ENCODE results near the gene SOCS6. TPM values are rescaled to one million over a fixed set of nuclear protein-coding genes. Genes with fewer than 3 reads are reported as not detected.

Gene SOCS6
- total and polyA plus RNA-seq, 4 donors = 5.5 to 30.1 (median 8.7) TPM

DNA sequence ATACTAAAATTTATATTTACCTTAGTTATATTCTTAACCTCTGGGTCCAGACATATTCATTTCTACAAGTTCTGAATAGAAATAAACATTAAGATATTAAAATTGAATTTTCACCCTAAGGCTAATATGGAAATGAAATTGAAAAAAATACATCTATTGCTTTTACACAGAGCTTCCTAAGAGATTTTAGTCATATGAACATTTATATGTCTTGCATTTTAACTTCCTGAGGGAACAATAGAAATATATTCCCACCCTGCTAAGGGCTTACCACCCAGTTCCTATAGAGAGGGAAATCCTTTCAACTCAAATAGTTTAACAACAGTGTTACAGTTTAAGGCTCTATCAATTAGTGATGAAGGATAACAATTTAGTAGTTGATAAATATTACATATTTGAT is 60.5 kb downstream of the SOCS6 start (continued):
- no peak for TF ChIP-seq JUND (IDR thresholded peaks at IDR 0.05)

DNA sequence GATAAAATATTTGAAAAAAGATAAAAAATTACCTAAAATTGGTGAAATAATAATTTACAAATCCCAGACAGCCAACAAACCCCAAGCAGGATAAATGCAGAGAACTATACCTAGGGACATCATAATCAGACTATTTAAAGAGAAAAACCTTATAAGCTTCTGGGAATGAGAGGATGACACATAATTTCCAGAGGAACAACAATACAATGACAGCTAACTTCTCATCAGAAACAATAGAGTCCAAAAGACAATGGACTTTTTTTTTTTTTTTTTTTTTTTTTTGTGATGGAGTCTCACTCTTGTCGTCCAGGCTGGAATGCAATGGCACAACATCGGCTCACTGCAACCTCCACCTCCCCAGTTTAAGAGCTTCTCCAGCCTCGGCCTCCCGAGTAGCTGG is 65.2 kb downstream of the SOCS6 start:
- no peak for DNase-seq (ENCODE audit: low spot score)
- Histone ChIP-seq H3K36me3 (ENCODE audit: control insufficient read depth in 4 of 4, insufficient read depth in 3 of 4, low read depth in 1 of 4, low read length in 3 of 4) (peaks cover 0 to 9% (median 5%) of the 10 kb centered on the region in 4 donors), H3K27ac (ENCODE audit: low read depth in 1 of 2, low read length in 2 of 2) (no peak overlapping the region), H3K4me1 (ENCODE audit: control insufficient read depth in 4 of 4, insufficient read depth in 4 of 4, low read length in 3 of 4) (no peaks in the 10 kb centered on the region), H3K9me3 (ENCODE audit: control insufficient read depth in 4 of 4, low read length in 3 of 4) (peaks cover 0 to 5% (median 0%) of the 10 kb centered on the region in 4 donors), H3K4me3 (ENCODE audit: low read depth in 1 of 3, low read length in 3 of 3) (no peak overlapping the region), H3K27me3 (ENCODE audit: control insufficient read depth in 4 of 4, insufficient read depth in 4 of 4, low read length in 3 of 4) (no peaks in the 10 kb centered on the region), H3K9ac (ENCODE audit: low read depth in 1 of 2, low read length in 2 of 2) (no peak overlapping the region)
- TF ChIP-seq, protein P1, sequence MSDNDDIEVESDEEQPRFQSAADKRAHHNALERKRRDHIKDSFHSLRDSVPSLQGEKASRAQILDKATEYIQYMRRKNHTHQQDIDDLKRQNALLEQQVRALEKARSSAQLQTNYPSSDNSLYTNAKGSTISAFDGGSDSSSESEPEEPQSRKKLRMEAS (IDR thresholded peaks at IDR 0.05) = no peak
- TF ChIP-seq CTCF (IDR thresholded peaks at IDR 0.05; ENCODE audit: low read depth, low read length, missing input control) (no peak), SP1 (IDR thresholded peaks at IDR 0.05) (no peak), YY1 (IDR thresholded peaks at IDR 0.05) (no peak)
- WGBS = 98% methylated on average over 4 of the region's 4 CpGs

DNA sequence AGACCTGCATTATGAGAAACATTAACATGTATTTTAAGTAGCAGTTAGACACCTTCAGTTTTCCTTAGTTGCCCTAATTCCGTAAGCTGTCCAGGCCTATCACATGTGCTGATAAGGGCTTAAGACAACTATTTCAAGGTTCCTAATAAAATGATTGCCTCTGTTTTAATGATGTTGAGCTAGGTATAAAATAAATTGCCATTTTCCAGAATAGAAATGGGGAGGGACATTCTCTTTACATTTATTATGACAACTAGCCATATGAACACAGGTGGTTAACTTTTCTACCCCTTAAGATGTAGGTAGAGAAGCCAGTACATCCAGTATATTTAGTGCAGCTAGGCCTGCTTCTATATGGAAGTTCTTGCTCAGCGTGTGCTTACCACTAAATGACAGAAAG is 65.9 kb downstream of the SOCS6 start:
- Histone ChIP-seq H3K9me3 (ENCODE audit: control insufficient read depth in 4 of 4, low read length in 3 of 4) (peaks cover 0 to 5% (median 0%) of the 10 kb centered on the region in 4 donors), H3K27me3 (ENCODE audit: control insufficient read depth in 4 of 4, insufficient read depth in 4 of 4, low read length in 3 of 4) (no peaks in the 10 kb centered on the region), H3K27ac (ENCODE audit: low read depth in 1 of 2, low read length in 2 of 2) (no peak overlapping the region), H3K4me3 (ENCODE audit: low read depth in 1 of 3, low read length in 3 of 3) (no peak overlapping the region), H3K9ac (ENCODE audit: low read depth in 1 of 2, low read length in 2 of 2) (no peak overlapping the region), H3K36me3 (ENCODE audit: control insufficient read depth in 4 of 4, insufficient read depth in 3 of 4, low read depth in 1 of 4, low read length in 3 of 4) (peaks cover 0 to 9% (median 5%) of the 10 kb centered on the region in 4 donors), H3K4me1 (ENCODE audit: control insufficient read depth in 4 of 4, insufficient read depth in 4 of 4, low read length in 3 of 4) (no peaks in the 10 kb centered on the region)
- DNase-seq (ENCODE audit: low spot score) = no peak
- 95% methylated on average over 2 of the region's 2 CpGs for WGBS
- TF ChIP-seq YY1 (IDR thresholded peaks at IDR 0.05) (no peak), FOXA2 (IDR thresholded peaks at IDR 0.05) (no peak), NR2F2 (IDR thresholded peaks at IDR 0.05) (no peak), RAD21 (IDR thresholded peaks at IDR 0.05) (no peak), SP1 (IDR thresholded peaks at IDR 0.05) (no peak), FOXA1 (IDR thresholded peaks at IDR 0.05) (no peak), RXRA (IDR thresholded peaks at IDR 0.05) (no peak), EGR1 (IDR thresholded peaks at IDR 0.05; ENCODE audit: low read depth in 2 of 2) (no peak), CTCF (IDR thresholded peaks at IDR 0.05; ENCODE audit: low read depth, low read length, missing input control) (no peak), HNF4A (conservative IDR thresholded peaks at IDR 0.05) (no peak), TAF1 (conservative IDR thresholded peaks at IDR 0.05) (no peak), HNF4G (IDR thresholded peaks at IDR 0.05) (no peak), JUND (IDR thresholded peaks at IDR 0.05) (no peak), GABPA (IDR thresholded peaks at IDR 0.05 in 1 of 2, conservative IDR thresholded peaks at IDR 0.05 in 1 of 2) (no peak), REST (IDR thresholded peaks at IDR 0.05) (no peak)
- TF ChIP-seq, protein P1 (IDR thresholded peaks at IDR 0.05) = no peak
- TF ChIP-seq, protein P2, sequence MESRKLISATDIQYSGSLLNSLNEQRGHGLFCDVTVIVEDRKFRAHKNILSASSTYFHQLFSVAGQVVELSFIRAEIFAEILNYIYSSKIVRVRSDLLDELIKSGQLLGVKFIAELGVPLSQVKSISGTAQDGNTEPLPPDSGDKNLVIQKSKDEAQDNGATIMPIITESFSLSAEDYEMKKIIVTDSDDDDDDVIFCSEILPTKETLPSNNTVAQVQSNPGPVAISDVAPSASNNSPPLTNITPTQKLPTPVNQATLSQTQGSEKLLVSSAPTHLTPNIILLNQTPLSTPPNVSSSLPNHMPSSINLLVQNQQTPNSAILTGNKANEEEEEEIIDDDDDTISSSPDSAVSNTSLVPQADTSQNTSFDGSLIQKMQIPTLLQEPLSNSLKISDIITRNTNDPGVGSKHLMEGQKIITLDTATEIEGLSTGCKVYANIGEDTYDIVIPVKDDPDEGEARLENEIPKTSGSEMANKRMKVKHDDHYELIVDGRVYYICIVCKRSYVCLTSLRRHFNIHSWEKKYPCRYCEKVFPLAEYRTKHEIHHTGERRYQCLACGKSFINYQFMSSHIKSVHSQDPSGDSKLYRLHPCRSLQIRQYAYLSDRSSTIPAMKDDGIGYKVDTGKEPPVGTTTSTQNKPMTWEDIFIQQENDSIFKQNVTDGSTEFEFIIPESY (IDR thresholded peaks at IDR 0.05) = no peak
- TF ChIP-seq, protein P3, sequence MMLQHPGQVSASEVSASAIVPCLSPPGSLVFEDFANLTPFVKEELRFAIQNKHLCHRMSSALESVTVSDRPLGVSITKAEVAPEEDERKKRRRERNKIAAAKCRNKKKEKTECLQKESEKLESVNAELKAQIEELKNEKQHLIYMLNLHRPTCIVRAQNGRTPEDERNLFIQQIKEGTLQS (IDR thresholded peaks at IDR 0.05) = no peak

Measured in liver (tissue), 9 donors.